ENCODE results near the gene VIT. TPM values are rescaled to one million over a fixed set of nuclear protein-coding genes. Genes with fewer than 3 reads are reported as not detected.
"Not testable (repeated sequence)": the region's sequence is repeated elsewhere in the genome, so short reads cannot be mapped to it uniquely, and the experiment has no call there.

Gene VIT
- total RNA-seq, 1 donor, result under 0.01 TPM

GRCh38 chr2:36676364-36676763, 20.1 kb upstream of the VIT start:
- no peak overlapping the region for H3K4me3 ChIP-seq (ENCODE audit: low read depth, low read length)
- TF ChIP-seq CTCF (IDR thresholded peaks at IDR 0.05; ENCODE audit: insufficient read depth, low read depth, low read length), result no peak
- DNase-seq (ENCODE audit: low read depth), result peak; percentile 33

GRCh38 chr2:36677386-36677785, 19.1 kb upstream of the VIT start:
- no peak for TF ChIP-seq CTCF (IDR thresholded peaks at IDR 0.05; ENCODE audit: insufficient read depth, low read depth, low read length)
- no peak overlapping the region for H3K4me3 ChIP-seq (ENCODE audit: low read depth, low read length)
- no peak for DNase-seq (ENCODE audit: low read depth)

DNA sequence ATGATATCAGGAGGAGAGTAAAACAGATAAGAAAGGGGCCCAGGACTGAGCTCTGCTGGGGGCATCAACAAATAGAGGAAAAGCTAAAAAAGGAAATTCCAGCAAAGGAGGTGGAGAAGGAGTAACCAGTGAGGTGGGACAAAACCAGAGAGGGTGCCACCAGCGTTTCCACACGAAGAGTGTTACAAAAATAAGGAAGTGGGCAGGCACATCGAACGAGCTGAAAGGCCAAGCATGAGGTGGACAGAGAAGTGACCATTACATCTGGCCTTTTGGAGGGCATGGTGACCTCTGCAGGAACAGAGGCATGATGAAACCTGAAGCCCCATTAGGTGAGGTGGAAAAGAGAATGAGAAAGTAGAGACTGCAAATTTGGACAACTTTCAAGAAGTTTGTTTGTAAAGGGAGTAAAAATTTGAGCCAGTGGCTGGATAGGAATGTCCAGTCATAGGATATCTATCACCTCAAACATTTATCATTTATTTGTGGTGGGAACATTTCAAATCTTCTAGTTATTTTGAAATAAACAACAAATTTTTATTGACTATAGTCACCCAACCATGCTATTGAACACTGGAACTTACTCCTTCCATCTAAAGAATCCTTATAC, 18.4 kb upstream of the VIT start:
- H3K4me3 ChIP-seq (ENCODE audit: low read depth, low read length), result no peak overlapping the region
- no peak for TF ChIP-seq CTCF (IDR thresholded peaks at IDR 0.05; ENCODE audit: insufficient read depth, low read depth, low read length)
- DNase-seq (ENCODE audit: low read depth), result peak; percentile 18

DNA sequence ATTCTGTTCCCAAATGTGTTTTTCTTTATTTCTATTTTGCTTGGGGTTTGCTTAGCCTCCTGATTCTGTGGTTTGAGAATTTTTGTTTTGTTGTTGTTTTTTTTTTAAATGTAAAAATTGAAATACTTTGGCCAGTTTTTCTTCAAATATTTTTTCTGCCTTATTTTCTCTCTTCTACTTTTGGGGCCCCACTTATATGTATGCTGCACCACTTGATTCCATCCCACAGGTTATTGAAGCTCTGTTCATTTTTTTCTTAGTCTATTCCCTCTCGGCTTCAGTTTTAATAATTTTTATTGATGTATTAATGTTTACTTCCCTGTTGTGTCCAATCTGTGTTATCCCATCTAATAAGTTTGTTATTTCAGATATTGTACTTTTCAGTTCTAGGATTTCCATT, 17.7 kb upstream of the VIT start:
- DNase-seq (ENCODE audit: low read depth), result no peak
- TF ChIP-seq CTCF (IDR thresholded peaks at IDR 0.05; ENCODE audit: insufficient read depth, low read depth, low read length), result no peak
- no peak overlapping the region for H3K4me3 ChIP-seq (ENCODE audit: low read depth, low read length)

DNA sequence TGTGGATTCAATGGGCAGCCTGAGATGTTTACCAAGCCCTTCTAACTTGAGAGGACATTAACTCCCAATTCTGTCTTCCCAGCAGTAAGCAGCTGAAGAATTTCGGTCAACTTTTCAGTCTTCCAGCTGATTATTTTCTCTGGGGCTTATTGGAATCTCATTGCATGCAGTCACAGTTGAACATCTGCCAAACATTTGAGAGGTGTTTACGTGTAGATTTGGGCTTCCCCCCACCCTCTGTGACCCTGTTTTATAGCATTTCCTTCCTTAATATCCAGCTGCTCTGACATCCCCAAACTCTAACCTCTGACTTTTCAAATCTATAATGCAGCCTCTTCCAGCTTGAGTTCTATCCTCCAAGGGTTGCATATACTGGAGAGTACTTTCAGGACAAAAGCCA, 16.5 kb upstream of the VIT start:
- TF ChIP-seq CTCF (IDR thresholded peaks at IDR 0.05; ENCODE audit: insufficient read depth, low read depth, low read length), result no peak
- peak; percentile 55 for DNase-seq (ENCODE audit: low read depth)
- no peak overlapping the region for H3K4me3 ChIP-seq (ENCODE audit: low read depth, low read length)

GRCh38 chr2:36682562-36682961, 13.9 kb upstream of the VIT start:
- DNase-seq (ENCODE audit: low read depth), result no peak
- TF ChIP-seq CTCF (IDR thresholded peaks at IDR 0.05; ENCODE audit: insufficient read depth, low read depth, low read length), result no peak
- no peak overlapping the region for H3K4me3 ChIP-seq (ENCODE audit: low read depth, low read length)

GRCh38 chr2:36683002-36683401, 13.5 kb upstream of the VIT start:
- no peak for TF ChIP-seq CTCF (IDR thresholded peaks at IDR 0.05; ENCODE audit: insufficient read depth, low read depth, low read length)
- DNase-seq (ENCODE audit: low read depth), result no peak

DNA sequence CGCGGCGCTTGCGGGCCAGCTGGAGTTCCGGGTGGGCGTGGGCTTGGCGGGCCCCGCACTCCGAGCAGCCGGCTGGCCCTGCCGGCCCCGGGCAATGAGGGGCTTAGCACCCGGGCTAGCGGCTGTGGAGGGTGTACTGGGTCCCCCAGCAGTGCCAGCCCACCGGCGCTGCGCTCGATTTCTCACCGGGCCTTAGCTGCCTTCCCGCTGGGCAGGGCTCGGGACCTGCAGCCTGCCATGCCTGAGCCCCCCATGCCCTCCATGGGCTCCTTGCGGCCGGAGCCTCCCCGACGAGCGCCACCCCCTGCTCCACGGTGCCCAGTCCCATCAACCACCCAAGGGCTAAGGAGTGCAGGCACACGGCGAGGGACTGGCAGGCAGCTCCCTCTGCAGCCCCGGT, 8.2 kb upstream of the VIT start:
- not testable (repeated sequence) for DNase-seq (ENCODE audit: low read depth); H3K4me3 ChIP-seq (ENCODE audit: low read depth, low read length)

More at GRCh38 chr2:36683002-36683401, 13.5 kb upstream of the VIT start:
- no peak overlapping the region for H3K4me3 ChIP-seq (ENCODE audit: low read depth, low read length)

GRCh38 chr2:36689013-36689412, 7.5 kb upstream of the VIT start:
- not testable (repeated sequence) for DNase-seq (ENCODE audit: low read depth)

More at GRCh38 chr2:36689013-36689412, 7.5 kb upstream of the VIT start:
- not testable (repeated sequence) for H3K4me3 ChIP-seq (ENCODE audit: low read depth, low read length)
